B cell (primary cell): Measurements from ENCODE around the gene UBAC2. TPM values are rescaled to one million over a fixed set of nuclear protein-coding genes. Genes with fewer than 3 reads are reported as not detected.

Experiments
- ATAC-seq: fragments of 200-7000 bp; cut with Tn5 transposase; one replicate; pipeline ENCODE4 v1.10.0; 2021; ENCODE audit warnings: low read depth, mild to moderate bottlenecking, moderate number of reproducible peaks, moderate library complexity
- CTCF ChIA-PET: fragments of 350-600 bp; sonication (Branson Sonifier 250); formaldehyde crosslinking; loops from one replicate; lab custom pipeline; 2021; ENCODE audit warnings: antibody characterized with exemption, inconsistent platforms; lab: Charles Lee
- POLR2A ChIA-PET: fragments of 350-600 bp; sonication (Branson Sonifier 250); formaldehyde crosslinking; loops from one replicate; lab custom pipeline; 2021; ENCODE audit warnings: antibody characterized with exemption; lab: Charles Lee
- DNase-seq: peaks from one replicate; pipeline ENCODE4 v3.0.0; 2013
- H2AFZ ChIP-seq: 2 replicates; pipeline ENCODE4 v1.6.1; 2012; ENCODE audit warnings: mild to moderate bottlenecking, low read depth, low read length; ENCODE audit not compliant: insufficient read depth, poor library complexity, severe bottlenecking
- H3K27ac ChIP-seq, 2 donors: 1 replicate in 1 of 2; 2 replicates in 1 of 2; pipeline ENCODE4 v1.5.1; 2012 to 2013; ENCODE audit warnings: low read length in 2 of 2, mild to moderate bottlenecking in 2 of 2, moderate library complexity in 1 of 2
- H3K27me3 ChIP-seq, 4 experiments: fragments of 200-600 bp in 1 of 4; sonication (generic) in 1 of 4; replicated peaks in 1 of 4; 1 replicate in 2 of 4; 2 replicates in 2 of 4; pipeline versions ENCODE4 v1.6.1 to v1.7.0; 2013 to 2016; ENCODE audit warnings: low read length in 3 of 4, mild to moderate bottlenecking in 2 of 4, mixed read lengths in 1 of 4, moderate library complexity in 1 of 4; ENCODE audit not compliant: insufficient read depth in 4 of 4, control insufficient read depth in 3 of 4; ENCODE audit errors: control extremely low read depth in 1 of 4
- H3K36me3 ChIP-seq, 2 experiments: replicated peaks in 1 of 2; 1 replicate in 1 of 2; 2 replicates in 1 of 2; pipeline versions ENCODE4 v1.6.1 to v1.7.1; 2013; ENCODE audit warnings: low read length in 1 of 2; ENCODE audit not compliant: insufficient read depth in 2 of 2, control insufficient read depth in 1 of 2; ENCODE audit errors: control extremely low read depth in 1 of 2, extremely low read depth in 1 of 2
- H3K4me1 ChIP-seq, 2 donors: fragments of 200-600 bp in 1 of 2; sonication (generic) in 1 of 2; 1 replicate in 1 of 2; 2 replicates in 1 of 2; pipeline versions ENCODE4 v1.5.1 to v1.6.1; 2013 to 2017; ENCODE audit warnings: low read length in 2 of 2; ENCODE audit not compliant: control insufficient read depth in 2 of 2, insufficient read depth in 2 of 2
- H3K4me2 ChIP-seq: replicated peaks from 2 replicates; pipeline ENCODE3; 2012; ENCODE audit warnings: mild to moderate bottlenecking, low read depth, low read length; ENCODE audit not compliant: poor library complexity, severe bottlenecking
- H3K4me3 ChIP-seq, 5 experiments: fragments of 200-600 bp in 1 of 5; sonication (generic) in 1 of 5; 1 replicate in 3 of 5; 2 replicates in 2 of 5; pipeline versions ENCODE4 v1.5.1 to v1.7.0; 2011 to 2016; ENCODE audit warnings: low read length in 4 of 5, mild to moderate bottlenecking in 4 of 5, low read depth in 2 of 5, control low read depth in 1 of 5, moderate library complexity in 1 of 5; ENCODE audit not compliant: insufficient read depth in 1 of 5; ENCODE audit errors: control extremely low read depth in 1 of 5, extremely low read depth in 1 of 5
- H3K79me2 ChIP-seq: fragments of 200-600 bp; sonication (generic); one replicate; pipeline ENCODE4 v1.6.0; 2016; ENCODE audit warnings: low read length; ENCODE audit not compliant: control insufficient read depth, insufficient read depth
- H3K9ac ChIP-seq: fragments of 200-600 bp; sonication (generic); 2 replicates; pipeline ENCODE4 v1.6.1; 2017; ENCODE audit warnings: mild to moderate bottlenecking, low read length, moderate library complexity
- H3K9me3 ChIP-seq, 3 donors: one replicate each; pipeline versions ENCODE4 v1.6.1 to v1.7.1; 2013; ENCODE audit warnings: low read length in 2 of 3; ENCODE audit not compliant: control insufficient read depth in 2 of 3, insufficient read depth in 1 of 3; ENCODE audit errors: control extremely low read depth in 1 of 3
- H4K20me1 ChIP-seq: 2 replicates; pipeline ENCODE4 v1.6.0; 2012; ENCODE audit warnings: mild to moderate bottlenecking, low read length; ENCODE audit not compliant: insufficient read depth, control insufficient read depth, poor library complexity, severe bottlenecking
- H3K27ac Mint-ChIP-seq: one replicate; pipeline ENCODE4 v1.8.0; 2021; ENCODE audit warnings: mixed read lengths
- H3K27me3 Mint-ChIP-seq: one replicate; pipeline ENCODE4 v1.8.0; 2021; ENCODE audit warnings: mixed read lengths
- H3K4me1 Mint-ChIP-seq: one replicate; pipeline ENCODE4 v1.8.0; 2021; ENCODE audit warnings: mixed read lengths
- H3K4me3 Mint-ChIP-seq: one replicate; pipeline ENCODE4 v1.8.0; 2021; ENCODE audit warnings: mixed read lengths
- H3K9me3 Mint-ChIP-seq: one replicate; pipeline ENCODE4 v1.8.0; 2022; ENCODE audit warnings: mixed read lengths; ENCODE audit not compliant: insufficient read depth
- EZH2 ChIP-seq: IDR thresholded peaks from 2 replicates; pipeline ENCODE4 v1.6.1; 2012; ENCODE audit warnings: borderline replicate concordance, low read depth, mild to moderate bottlenecking, moderate library complexity, low read length; ENCODE audit not compliant: insufficient read depth, poor library complexity, severe bottlenecking
- WGBS: methylation state at CpG from one replicate; pipeline ENCODE4 v1.1.5; 2013; ENCODE audit warnings: missing lambda C conversion rate; ENCODE audit not compliant: insufficient coverage; 5-methylcytosine and 5-hydroxymethylcytosine counted together
- intact Hi-C: fragments of 100-400 bp; cut with micrococcal nuclease; formaldehyde crosslinking; loops from one replicate; pipeline ENCODE4 v1.10.0; 2022
- polyA plus RNA-seq: library from polyadenylated mRNA; depleted of rRNA; stranded (reverse); fragments of >200 nt; gene quantifications from 2 replicates; pipeline ENCODE4 v1.2.3, GENCODE V29; 2012
- total RNA-seq, 2 donors: library from RNA; stranded (reverse); fragments of 120-200 nt in 1 of 2; gene quantifications; 1 replicate in 1 of 2; 2 replicates in 1 of 2; pipeline versions ENCODE4 v1.2.3 to v1.2.4, GENCODE V29; 2013 to 2022
- TF ChIP-seq, protein P1 (sequence below): fragments of 200-600 bp; IDR thresholded peaks from one replicate; pipeline ENCODE4 v1.8.0; 2022; ENCODE audit warnings: antibody characterized with exemption, mild to moderate bottlenecking

Gene UBAC2
- total and polyA plus RNA-seq, 2 donors (not counting 1 experiment from before 2014, with no cell fraction given): 56.3 to 60.8 TPM

GRCh38 chr13:99307247-99307646 is 106.6 kb downstream of the UBAC2 start, which contains the start of gene GPR183:
GPR183 (minus strand) TSS chr13:99307399; CDS start chr13:99296145, 11,254 bp downstream.
- Mint-ChIP-seq H3K4me3 (peak within 1 kb of the TSS; percentile 99), H3K27me3 (no peaks in the 10 kb centered on the region), H3K4me1 (peaks cover 69% of the 10 kb centered on the region), H3K9me3 (no peaks in the 10 kb centered on the region), H3K27ac (peak within 1 kb of the TSS; percentile 95)
- Histone ChIP-seq H3K4me3 (peak within 1 kb of the TSS; percentile 45 to 97 (median 71)), H3K9ac (peak within 1 kb of the TSS; percentile 80), H3K4me1 (peaks cover 51 to 61% of the 10 kb centered on the region in 2 donors), H3K36me3 (peaks cover 0 to 28% of the 10 kb centered on the region in 2 experiments), H3K27me3 (no peaks in the 10 kb centered on the region), H3K79me2 (peaks cover 98% of the 10 kb centered on the region), H3K4me2 (peak within 1 kb of the TSS; percentile 68), H3K27ac (peak within 1 kb of the TSS; percentile 78 to 87), H4K20me1 (no peaks in the 10 kb centered on the region), H3K9me3 (no peaks in the 10 kb centered on the region), H2AFZ (no peak within 1 kb of the TSS)
- TF ChIP-seq EZH2: no peak
- TF ChIP-seq, protein P1, sequence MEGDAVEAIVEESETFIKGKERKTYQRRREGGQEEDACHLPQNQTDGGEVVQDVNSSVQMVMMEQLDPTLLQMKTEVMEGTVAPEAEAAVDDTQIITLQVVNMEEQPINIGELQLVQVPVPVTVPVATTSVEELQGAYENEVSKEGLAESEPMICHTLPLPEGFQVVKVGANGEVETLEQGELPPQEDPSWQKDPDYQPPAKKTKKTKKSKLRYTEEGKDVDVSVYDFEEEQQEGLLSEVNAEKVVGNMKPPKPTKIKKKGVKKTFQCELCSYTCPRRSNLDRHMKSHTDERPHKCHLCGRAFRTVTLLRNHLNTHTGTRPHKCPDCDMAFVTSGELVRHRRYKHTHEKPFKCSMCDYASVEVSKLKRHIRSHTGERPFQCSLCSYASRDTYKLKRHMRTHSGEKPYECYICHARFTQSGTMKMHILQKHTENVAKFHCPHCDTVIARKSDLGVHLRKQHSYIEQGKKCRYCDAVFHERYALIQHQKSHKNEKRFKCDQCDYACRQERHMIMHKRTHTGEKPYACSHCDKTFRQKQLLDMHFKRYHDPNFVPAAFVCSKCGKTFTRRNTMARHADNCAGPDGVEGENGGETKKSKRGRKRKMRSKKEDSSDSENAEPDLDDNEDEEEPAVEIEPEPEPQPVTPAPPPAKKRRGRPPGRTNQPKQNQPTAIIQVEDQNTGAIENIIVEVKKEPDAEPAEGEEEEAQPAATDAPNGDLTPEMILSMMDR: no peak
- ATAC-seq: peak; percentile 89
- CTCF ChIA-PET: interaction anchor here (0.9 to 13.9 kb wide), 19 partner anchors 9 to 131 kb away, joined by 3 to 206 read pairs (median 5); no protein-coding TSS in a partner anchor
- 0% methylated on average over 2 of the region's 4 CpGs for WGBS
- POLR2A ChIA-PET: interaction anchor here (0.7 to 2.7 kb wide), 7 partner anchors 11 to 130 kb away, joined by 3 to 34 read pairs (median 4); no protein-coding TSS in a partner anchor
- intact Hi-C loops: loop anchor here (1.0 to 10.0 kb wide), 8 partner anchors 14 to 128 kb away; no protein-coding TSS in a partner anchor
- DNase-seq: peak; percentile 86
